GM19193 (cell line): ENCODE data around the gene PIN1.

Source experiments
- POLR2A ChIP-seq: IDR thresholded peaks from 4 replicates; pipeline ENCODE4 v1.6.1; 2011; ENCODE audit not compliant: insufficient read depth, insufficient read length; ENCODE audit errors: extremely low read depth

PIN1 gene

GRCh38 chr19:9847087-9847671 lies 12.1 kb downstream of the PIN1 start:
- no peak for TF ChIP-seq POLR2A

DNA sequence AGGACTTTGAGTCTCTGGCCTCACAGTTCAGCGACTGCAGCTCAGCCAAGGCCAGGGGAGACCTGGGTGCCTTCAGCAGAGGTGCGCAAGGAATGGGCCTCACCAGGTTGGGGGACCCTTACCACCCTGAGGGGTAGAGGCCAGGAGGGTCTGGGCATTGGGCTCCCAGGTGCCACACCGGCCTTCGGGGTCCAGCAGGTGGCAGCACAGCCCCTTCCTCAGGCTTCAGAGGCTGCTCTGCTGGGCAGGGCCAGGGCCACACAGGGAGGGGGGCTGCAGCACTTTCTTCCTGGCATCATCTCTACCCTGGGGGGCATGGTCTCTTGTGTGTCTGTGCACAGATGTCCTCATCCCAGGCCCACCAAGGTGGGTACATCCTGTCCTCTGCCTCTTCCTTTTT lies 12.9 kb downstream of the PIN1 start:
- no peak for TF ChIP-seq POLR2A

- TF ChIP-seq POLR2A: no peak
Measured at GRCh38 chr19:9848762-9849161, 13.6 kb downstream of the PIN1 start.

GRCh38 chr19:9849791-9850190 lies 14.7 kb downstream of the PIN1 start:
- no peak for TF ChIP-seq POLR2A

DNA sequence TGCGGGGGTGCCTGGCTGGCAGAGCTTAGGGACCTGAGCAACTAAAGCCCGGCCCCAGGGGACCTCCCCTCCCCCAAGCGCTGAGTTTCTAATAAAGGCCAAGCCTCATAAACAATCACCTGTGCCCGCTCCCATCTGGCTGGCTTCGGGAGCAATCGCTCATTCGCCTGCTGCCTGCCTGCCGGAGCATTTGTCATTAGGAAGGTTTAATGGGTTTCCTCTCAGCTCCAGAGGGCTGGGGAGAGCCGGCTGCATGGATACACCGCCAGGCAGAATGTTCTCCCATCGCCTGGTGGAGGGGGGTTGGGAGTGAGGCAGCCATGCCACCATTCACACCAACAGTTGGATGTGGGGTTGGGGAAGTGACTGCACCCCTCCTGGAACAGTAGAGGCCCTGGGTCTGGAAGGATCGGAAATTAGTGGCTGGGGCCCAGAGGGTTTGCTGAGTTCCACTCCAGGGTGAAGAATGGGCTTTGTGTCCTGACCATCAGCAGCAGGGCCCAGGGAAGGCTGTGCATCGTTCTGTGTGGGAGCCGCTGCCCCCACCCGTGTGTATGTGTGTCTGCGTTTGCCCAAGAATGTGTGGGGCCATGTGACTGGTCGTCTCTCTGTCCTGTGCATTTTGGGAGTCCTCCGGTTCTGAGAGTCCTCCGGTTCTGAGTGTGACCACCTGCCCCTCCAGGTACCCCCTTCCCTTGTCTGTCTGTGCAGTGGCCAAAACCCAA lies 15.3 kb downstream of the PIN1 start:
- no peak for TF ChIP-seq POLR2A

DNA sequence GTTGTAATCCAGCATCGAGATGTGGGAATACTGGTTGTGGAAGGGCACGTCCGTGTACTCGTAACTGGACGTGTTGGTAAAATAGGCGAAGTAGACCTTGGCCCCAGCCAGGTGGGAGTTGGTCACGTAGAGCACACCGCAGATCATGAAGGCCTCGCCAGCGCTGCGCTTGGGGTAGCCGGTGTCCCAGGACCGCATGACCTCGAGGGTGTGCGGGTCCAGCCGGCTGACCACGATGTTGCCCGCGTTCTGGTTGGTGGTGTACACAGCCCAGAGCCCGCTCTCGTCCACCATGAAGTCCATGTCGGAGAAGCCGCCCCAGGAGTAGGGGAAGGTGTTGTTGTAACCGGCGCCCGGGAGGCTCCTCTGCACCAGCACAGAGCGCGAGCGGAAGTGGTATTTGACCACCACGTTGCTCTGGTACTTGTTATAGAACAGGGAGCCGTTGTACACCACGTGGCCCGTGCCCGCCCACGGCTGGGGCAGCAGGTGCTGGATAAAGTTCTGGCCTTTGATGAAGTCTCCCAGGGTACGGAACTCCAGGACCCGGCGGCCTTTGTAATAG lies 19.2 kb downstream of the PIN1 start:
- TF ChIP-seq POLR2A: no peak

DNA sequence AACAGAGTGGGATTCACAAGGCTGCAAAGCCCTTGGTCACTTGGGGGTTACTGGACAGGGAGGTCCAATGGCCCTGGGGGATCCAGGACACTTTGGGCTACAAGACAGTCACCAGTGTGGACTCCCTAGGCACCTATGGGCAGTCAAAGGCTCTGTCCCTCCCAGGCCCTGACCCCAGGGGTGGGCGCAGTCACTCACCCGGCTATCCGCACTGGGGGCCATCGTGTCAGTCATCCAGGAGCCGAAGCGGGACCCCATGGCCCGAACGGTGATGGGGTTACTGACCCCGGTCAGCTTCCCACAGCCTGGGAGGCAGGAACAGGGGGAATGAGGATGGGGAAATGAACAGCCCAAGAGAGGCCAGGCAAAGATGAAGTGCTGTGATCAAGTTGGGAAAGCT lies 21.5 kb downstream of the PIN1 start:
- TF ChIP-seq POLR2A: no peak

GRCh38 chr19:9857076-9857721 lies 22.1 kb downstream of the PIN1 start:
- TF ChIP-seq POLR2A: no peak

- TF ChIP-seq POLR2A: no peak
Measured at GRCh38 chr19:9857920-9858746, 23.0 kb downstream of the PIN1 start.

GRCh38 chr19:9858766-9859165 lies 23.6 kb downstream of the PIN1 start:
- no peak for TF ChIP-seq POLR2A

DNA sequence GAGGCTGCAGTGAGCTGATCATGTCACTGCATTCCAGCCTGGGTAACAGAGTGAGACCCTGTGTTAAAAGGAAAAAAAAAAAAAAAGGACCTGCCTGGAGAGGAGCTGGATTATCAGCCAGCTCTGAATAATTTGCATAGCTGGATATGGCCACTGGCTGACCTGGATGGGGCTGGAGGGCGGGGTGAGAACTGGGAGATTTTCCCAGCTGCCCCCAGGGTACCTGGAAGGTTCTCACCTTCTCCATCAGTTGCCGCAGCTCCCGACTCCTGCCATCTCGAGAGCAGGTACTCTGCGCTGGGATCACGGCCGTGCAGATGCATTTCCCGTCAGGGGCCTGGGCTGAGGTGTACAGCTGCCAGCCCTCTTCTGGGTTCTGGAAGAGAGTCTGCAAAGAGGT lies 25.3 kb downstream of the PIN1 start:
- no peak for TF ChIP-seq POLR2A

DNA sequence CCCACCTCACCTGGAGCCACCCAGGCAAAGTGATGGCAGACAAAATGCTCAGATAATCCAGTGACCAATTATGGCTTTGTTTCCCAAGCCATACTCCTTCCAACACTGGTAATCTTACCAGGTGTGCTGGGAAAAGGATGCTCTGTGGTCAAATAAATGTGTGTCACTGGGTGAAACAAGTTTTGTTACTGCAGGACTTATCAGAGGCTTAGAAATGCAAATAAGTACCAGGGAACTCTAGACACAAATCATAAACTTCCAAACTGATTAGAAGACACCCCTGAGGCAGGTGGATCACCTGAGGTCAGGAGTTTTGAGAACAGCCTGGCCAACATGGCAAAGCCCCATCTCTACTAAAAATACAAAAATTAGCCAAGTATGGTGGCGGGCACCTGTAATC lies 26.4 kb downstream of the PIN1 start:
- TF ChIP-seq POLR2A: no peak

- TF ChIP-seq POLR2A: no peak
Measured at GRCh38 chr19:9862938-9863337, 27.8 kb downstream of the PIN1 start.

- TF ChIP-seq POLR2A: no peak
Measured at GRCh38 chr19:9863759-9864158, 28.6 kb downstream of the PIN1 start.
